HCT116 (cell line): ENCODE measurements around the gene GRHPR. TPM values are rescaled to one million over a fixed set of nuclear protein-coding genes. Genes with fewer than 3 reads are reported as not detected.

Experiments
- ATAC-seq: fragments of 200-7000 bp; cut with Tn5 transposase; 2 replicates; pipeline ENCODE4 v1.9.1; 2020; ENCODE audit warnings: mild to moderate bottlenecking, moderate library complexity
- BruUV-seq: library from RNA; stranded (reverse); fragments of 400-500 nt; replicated peaks from 2 replicates; lab custom pipeline; 2021; lab: Mats Ljungman, UMichigan
- CTCF ChIA-PET: fragments of 300-600 bp; sonication (Branson Sonifier 250); formaldehyde crosslinking; loops from one replicate; lab custom pipeline; 2021; ENCODE audit warnings: antibody characterized with exemption; lab: Charles Lee
- POLR2A ChIA-PET: fragments of 300-600, 350-600 bp; sonication (Branson Sonifier 250); formaldehyde crosslinking; loops from one replicate; lab custom pipeline; 2021; ENCODE audit warnings: antibody characterized with exemption; lab: Charles Lee
- RAD21 ChIA-PET, 2 experiments: fragments of 300-600 bp; sonication (Branson Sonifier 250); formaldehyde crosslinking; loops; one replicate each; lab custom pipeline; 2023; ENCODE audit warnings: low total read pairs in 2 of 2; ENCODE audit not compliant: uncharacterized antibody in 2 of 2, unreplicated experiment in 2 of 2, low non-redundant PET in 1 of 2; lab: Charles Lee
- DNase-seq: peaks from one replicate; pipeline ENCODE4 v3.0.0-alpha.2; 2010; ENCODE audit warnings: low read depth, low spot score
- H2AFZ ChIP-seq: fragments of 200-600 bp; shearing (Covaris generic), sonication (generic); 2 replicates; pipeline ENCODE4 v1.6.1; 2017; ENCODE audit warnings: low read depth, mixed run types, mixed read lengths, antibody characterized with exemption, low read length; ENCODE audit not compliant: poor library complexity, severe bottlenecking
- H3K27ac ChIP-seq: 2 replicates; pipeline ENCODE4 v1.5.1; 2012; ENCODE audit warnings: low read depth, low read length
- H3K27me3 ChIP-seq: fragments of 200-600 bp; sonication (generic); 2 replicates; pipeline ENCODE4 v1.6.1; 2016; ENCODE audit warnings: mixed run types, low read length, mixed read lengths; ENCODE audit not compliant: insufficient read depth
- H3K36me3 ChIP-seq, 2 experiments: fragments of 200-500 bp in 1 of 2; fragments of 200-600 bp in 1 of 2; sonication (Bioruptor generic) in 1 of 2; sonication (generic) in 1 of 2; 2 replicates each; pipeline versions ENCODE4 v1.5.1 to v1.6.1; 2014 to 2016; ENCODE audit warnings: low read length in 2 of 2, inconsistent platforms in 1 of 2, mixed read lengths in 1 of 2, mixed run types in 1 of 2; ENCODE audit not compliant: insufficient read depth in 2 of 2, control insufficient read depth in 1 of 2
- H3K4me1 ChIP-seq, 2 experiments: fragments of 200-600 bp in 1 of 2; sonication (generic) in 1 of 2; 2 replicates each; pipeline versions ENCODE4 v1.5.1 to v1.6.1; 2012 to 2017; ENCODE audit warnings: low read length in 2 of 2, inconsistent platforms in 1 of 2, mild to moderate bottlenecking in 1 of 2, mixed read lengths in 1 of 2, mixed run types in 1 of 2, moderate library complexity in 1 of 2; ENCODE audit not compliant: insufficient read depth in 2 of 2, control insufficient read depth in 1 of 2
- H3K4me2 ChIP-seq: fragments of 200-600 bp; sonication (generic); 2 replicates; pipeline ENCODE4 v1.6.1; 2017; ENCODE audit warnings: mixed run types, low read length, mixed read lengths
- H3K4me3 ChIP-seq, 2 experiments: fragments of 200-600 bp in 1 of 2; sonication (generic) in 1 of 2; replicated peaks in 1 of 2; 2 replicates each; pipeline ENCODE4 v1.5.1; 2011 to 2016; ENCODE audit warnings: low read length in 2 of 2, control low read depth in 1 of 2, low read depth in 1 of 2, mild to moderate bottlenecking in 1 of 2, mixed read lengths in 1 of 2, mixed run types in 1 of 2
- H3K79me2 ChIP-seq: fragments of 200-600 bp; sonication (generic); 2 replicates; pipeline ENCODE4 v1.6.1; 2017; ENCODE audit warnings: mild to moderate bottlenecking, mixed run types, low read length, moderate library complexity, mixed read lengths; ENCODE audit not compliant: insufficient read depth
- H3K9ac ChIP-seq: fragments of 200-600 bp; sonication (generic); 2 replicates; pipeline ENCODE4 v1.6.1; 2016; ENCODE audit warnings: low read length, mixed read lengths
- H3K9me2 ChIP-seq: fragments of 200-600 bp; sonication (generic), shearing (Covaris generic); 2 replicates; pipeline ENCODE4 v1.6.1; 2017; ENCODE audit warnings: mixed run types, mild to moderate bottlenecking, moderate library complexity; ENCODE audit not compliant: insufficient read depth
- H3K9me3 ChIP-seq, 2 experiments: fragments of 200-500 bp in 1 of 2; fragments of 200-600 bp in 1 of 2; sonication (Bioruptor generic) in 1 of 2; sonication (generic) in 1 of 2; 2 replicates each; pipeline ENCODE4 v1.6.1; 2014 to 2017; ENCODE audit warnings: low read length in 2 of 2, mixed read lengths in 2 of 2, inconsistent platforms in 1 of 2, low read depth in 1 of 2, mild to moderate bottlenecking in 1 of 2, mixed run types in 1 of 2, moderate library complexity in 1 of 2; ENCODE audit not compliant: control insufficient read depth in 1 of 2, insufficient read depth in 1 of 2
- H4K20me1 ChIP-seq: fragments of 200-600 bp; sonication (generic), shearing (Covaris generic); 2 replicates; pipeline ENCODE4 v1.6.1; 2017; ENCODE audit warnings: mixed run types, mild to moderate bottlenecking, moderate library complexity; ENCODE audit not compliant: insufficient read depth
- CBX3 ChIP-seq: IDR thresholded peaks from 2 replicates; pipeline ENCODE4 v1.6.1; 2012; ENCODE audit warnings: low read depth
- CEBPB ChIP-seq: IDR thresholded peaks from 2 replicates; pipeline ENCODE4 v1.6.1; 2012; ENCODE audit warnings: low read depth
- EGR1 ChIP-seq: IDR thresholded peaks from 2 replicates; pipeline ENCODE4 v1.6.1; 2012; ENCODE audit warnings: low read depth
- ELF1 ChIP-seq: IDR thresholded peaks from 2 replicates; pipeline ENCODE4 v1.6.1; 2012; ENCODE audit warnings: low read depth, borderline replicate concordance
- EZH2 ChIP-seq: fragments of 200-600 bp; sonication (generic); IDR thresholded peaks from 2 replicates; pipeline ENCODE4 v1.6.1; 2017; ENCODE audit warnings: antibody characterized with exemption, mixed run types
- FOSL1 ChIP-seq: IDR thresholded peaks from 2 replicates; pipeline ENCODE4 v1.6.1; 2012; ENCODE audit warnings: low read depth
- JUND ChIP-seq: IDR thresholded peaks from 2 replicates; pipeline ENCODE4 v1.6.1; 2012
- POLR2A ChIP-seq: IDR thresholded peaks from 2 replicates; pipeline ENCODE4 v1.7.0; 2011; ENCODE audit warnings: borderline replicate concordance; ENCODE audit not compliant: insufficient read depth, insufficient read length; ENCODE audit errors: extremely low read depth
- SIN3A ChIP-seq: IDR thresholded peaks from 2 replicates; pipeline ENCODE4 v1.6.1; 2012; ENCODE audit warnings: low read depth
- SP1 ChIP-seq: IDR thresholded peaks from 2 replicates; pipeline ENCODE4 v1.6.1; 2012; ENCODE audit warnings: low read depth
- SRF ChIP-seq: IDR thresholded peaks from 2 replicates; pipeline ENCODE4 v1.6.1; 2012; ENCODE audit warnings: low read depth
- TCF7L2 ChIP-seq: IDR thresholded peaks from 2 replicates; pipeline ENCODE4 v1.7.0; 2011; ENCODE audit warnings: borderline replicate concordance, inconsistent platforms; ENCODE audit not compliant: insufficient read depth, insufficient read length; ENCODE audit errors: extremely low read depth
- ZFX ChIP-seq: fragments of 450-650 bp; IDR thresholded peaks from 2 replicates; pipeline ENCODE4 v1.6.1; 2017
- intact Hi-C: fragments of 100-400 bp; cut with micrococcal nuclease; formaldehyde crosslinking; loops from 2 replicates; pipeline ENCODE4 v1.10.0; 2022
- total RNA-seq: library from RNA; stranded (reverse); gene quantifications from one replicate; pipeline ENCODE4 v1.2.1, GENCODE V29; 2021; ENCODE audit not compliant: unreplicated experiment
- TF ChIP-seq, protein P1 (sequence below): IDR thresholded peaks from 2 replicates; pipeline ENCODE4 v1.6.1; 2012
- TF ChIP-seq, protein P2 (sequence below): IDR thresholded peaks from 2 replicates; pipeline ENCODE4 v1.6.1; 2012; ENCODE audit warnings: low read depth

GRHPR gene
- total RNA-seq, 1 experiment from 2014 or later, result 106 TPM

DNA sequence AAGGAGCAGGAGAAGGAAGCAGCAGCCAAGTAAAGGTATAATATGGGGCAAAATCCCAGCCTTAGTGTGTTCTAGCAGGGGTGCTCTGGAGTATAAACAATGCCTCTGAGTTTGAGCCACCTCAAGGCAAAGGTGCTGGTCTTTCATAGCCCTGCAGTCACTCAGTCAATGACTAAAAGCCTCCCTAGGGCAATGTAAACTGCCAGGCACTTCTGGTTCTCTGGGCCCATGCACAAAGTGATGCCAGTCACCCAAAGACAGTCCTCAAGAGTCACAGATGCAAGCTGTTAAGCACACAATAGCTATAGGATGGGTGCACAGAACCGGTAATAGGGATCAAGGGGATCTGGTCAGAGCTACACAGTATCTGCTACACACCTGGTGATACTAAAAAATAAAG lies 30.1 kb downstream of the GRHPR start:
- CTCF ChIA-PET, result interaction anchor here (0.6 kb wide), 1 partner anchor 63 kb away, joined by 3 read pairs; no protein-coding TSS in a partner anchor

More for the DNA sequence above, 30.1 kb downstream of the GRHPR start:
- H3K36me3 ChIP-seq, result peaks cover 0 to 20% of the 10 kb centered on the region in 2 experiments; a peak in 2 of 4 replicates
- H3K27ac ChIP-seq, result no peak overlapping the region
- H2AFZ ChIP-seq, result no peak overlapping the region
- H3K9ac ChIP-seq, result no peak overlapping the region
- peaks cover 32% of the 10 kb centered on the region for H4K20me1 ChIP-seq
- H3K27me3 ChIP-seq, result no peaks in the 10 kb centered on the region
- H3K4me2 ChIP-seq, result no peak overlapping the region
- peaks cover 11 to 40% of the 10 kb centered on the region in 2 experiments for H3K4me1 ChIP-seq
- ChIA-PET RAD21 (no interaction called here), POLR2A (no interaction called here)
- no peaks in the 10 kb centered on the region for H3K9me2 ChIP-seq
- TF ChIP-seq EZH2 (no peak), SP1 (no peak), TCF7L2 (no peak), CBX3 (no peak), CEBPB (no peak), SRF (no peak), JUND (no peak), ZFX (no peak), FOSL1 (no peak), SIN3A (no peak), POLR2A (no peak), ELF1 (no peak), EGR1 (no peak)
- TF ChIP-seq, protein P1, sequence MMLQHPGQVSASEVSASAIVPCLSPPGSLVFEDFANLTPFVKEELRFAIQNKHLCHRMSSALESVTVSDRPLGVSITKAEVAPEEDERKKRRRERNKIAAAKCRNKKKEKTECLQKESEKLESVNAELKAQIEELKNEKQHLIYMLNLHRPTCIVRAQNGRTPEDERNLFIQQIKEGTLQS, result no peak
- TF ChIP-seq, protein P2, sequence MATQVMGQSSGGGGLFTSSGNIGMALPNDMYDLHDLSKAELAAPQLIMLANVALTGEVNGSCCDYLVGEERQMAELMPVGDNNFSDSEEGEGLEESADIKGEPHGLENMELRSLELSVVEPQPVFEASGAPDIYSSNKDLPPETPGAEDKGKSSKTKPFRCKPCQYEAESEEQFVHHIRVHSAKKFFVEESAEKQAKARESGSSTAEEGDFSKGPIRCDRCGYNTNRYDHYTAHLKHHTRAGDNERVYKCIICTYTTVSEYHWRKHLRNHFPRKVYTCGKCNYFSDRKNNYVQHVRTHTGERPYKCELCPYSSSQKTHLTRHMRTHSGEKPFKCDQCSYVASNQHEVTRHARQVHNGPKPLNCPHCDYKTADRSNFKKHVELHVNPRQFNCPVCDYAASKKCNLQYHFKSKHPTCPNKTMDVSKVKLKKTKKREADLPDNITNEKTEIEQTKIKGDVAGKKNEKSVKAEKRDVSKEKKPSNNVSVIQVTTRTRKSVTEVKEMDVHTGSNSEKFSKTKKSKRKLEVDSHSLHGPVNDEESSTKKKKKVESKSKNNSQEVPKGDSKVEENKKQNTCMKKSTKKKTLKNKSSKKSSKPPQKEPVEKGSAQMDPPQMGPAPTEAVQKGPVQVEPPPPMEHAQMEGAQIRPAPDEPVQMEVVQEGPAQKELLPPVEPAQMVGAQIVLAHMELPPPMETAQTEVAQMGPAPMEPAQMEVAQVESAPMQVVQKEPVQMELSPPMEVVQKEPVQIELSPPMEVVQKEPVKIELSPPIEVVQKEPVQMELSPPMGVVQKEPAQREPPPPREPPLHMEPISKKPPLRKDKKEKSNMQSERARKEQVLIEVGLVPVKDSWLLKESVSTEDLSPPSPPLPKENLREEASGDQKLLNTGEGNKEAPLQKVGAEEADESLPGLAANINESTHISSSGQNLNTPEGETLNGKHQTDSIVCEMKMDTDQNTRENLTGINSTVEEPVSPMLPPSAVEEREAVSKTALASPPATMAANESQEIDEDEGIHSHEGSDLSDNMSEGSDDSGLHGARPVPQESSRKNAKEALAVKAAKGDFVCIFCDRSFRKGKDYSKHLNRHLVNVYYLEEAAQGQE, result no peak
- H3K9me3 ChIP-seq, result no peaks in the 10 kb centered on the region
- no TSS peak for BruUV-seq
- ATAC-seq (no peak), DNase-seq (no peak)
- intact Hi-C loops, result no loop called here
- H3K79me2 ChIP-seq, result peaks cover 100% of the 10 kb centered on the region
- no peak overlapping the region for H3K4me3 ChIP-seq
